H1 (cell line): ENCODE measurements around the gene APLP2. TPM values are rescaled to one million over a fixed set of nuclear protein-coding genes. Genes with fewer than 3 reads are reported as not detected.
"Not testable (repeated sequence)": the region's sequence is repeated elsewhere in the genome, so short reads cannot be mapped to it uniquely, and the experiment has no call there.

ENCODE experiments used
- CTCF ChIA-PET: fragments of 300-600 bp; sonication (Branson Sonifier 250); formaldehyde crosslinking; loops from one replicate; lab custom pipeline; 2021; ENCODE audit not compliant: partially characterized antibody; lab: Charles Lee
- POLR2A ChIA-PET: fragments of 300-600 bp; sonication (Branson Sonifier 250); formaldehyde crosslinking; loops from one replicate; lab custom pipeline; 2021; ENCODE audit warnings: inconsistent platforms; ENCODE audit not compliant: partially characterized antibody; lab: Charles Lee
- DNase-seq, 2 experiments: peaks; one replicate each; pipeline versions ENCODE4 v3.0.0 to v3.0.0-alpha.2; 2010 to 2022; ENCODE audit warnings: low spot score in 2 of 2, low read depth in 1 of 2, mixed read lengths in 1 of 2
- FAIRE-seq: peaks from 2 replicates; lab custom pipeline; 2011; peaks lifted over from hg19 to GRCh38; lab: Jason Lieb, UNC
- H2AFZ ChIP-seq: 2 replicates; pipeline ENCODE4 v1.8.1; 2012; ENCODE audit warnings: low read length, inconsistent platforms
- H2AK5ac ChIP-seq: 2 replicates; pipeline ENCODE4 v1.6.1; 2013; ENCODE audit warnings: low read depth, low read length
- H2BK120ac ChIP-seq: replicated peaks from 2 replicates; pipeline ENCODE3; 2013; ENCODE audit warnings: low read depth, low read length, inconsistent platforms
- H2BK12ac ChIP-seq: 2 replicates; pipeline ENCODE4 v1.6.1; 2013; ENCODE audit warnings: low read depth, low read length
- H2BK15ac ChIP-seq: 2 replicates; pipeline ENCODE4 v1.6.1; 2013; ENCODE audit warnings: low read length
- H2BK20ac ChIP-seq: 2 replicates; pipeline ENCODE4 v1.6.1; 2013; ENCODE audit warnings: low read length
- H2BK5ac ChIP-seq: 2 replicates; pipeline ENCODE4 v1.6.1; 2013; ENCODE audit warnings: low read depth, low read length
- H3K14ac ChIP-seq: 2 replicates; pipeline ENCODE4 v1.6.1; 2013; ENCODE audit warnings: inconsistent platforms; ENCODE audit not compliant: insufficient read length
- H3K18ac ChIP-seq: 2 replicates; pipeline ENCODE4 v1.6.1; 2013; ENCODE audit warnings: low read length; ENCODE audit errors: extremely low read depth
- H3K23ac ChIP-seq: 2 replicates; pipeline ENCODE4 v1.6.1; 2013; ENCODE audit warnings: inconsistent platforms; ENCODE audit not compliant: insufficient read length
- H3K23me2 ChIP-seq: 2 replicates; pipeline ENCODE4 v1.6.1; 2013; ENCODE audit warnings: low read depth, low read length
- H3K27ac ChIP-seq: 2 replicates; pipeline ENCODE4 v1.6.1; 2011; ENCODE audit warnings: low read depth, low read length, inconsistent platforms
- H3K27me3 ChIP-seq, 4 experiments: replicated peaks in 1 of 4; 1 replicate in 1 of 4; 2 replicates in 3 of 4; pipeline versions ENCODE4 v1.6.1 to v1.8.1; 2011 to 2013; ENCODE audit warnings: low read length in 3 of 4, mild to moderate bottlenecking in 3 of 4, inconsistent platforms in 2 of 4, mixed read lengths in 2 of 4, moderate library complexity in 1 of 4; ENCODE audit not compliant: control insufficient read depth in 3 of 4, insufficient read depth in 3 of 4; ENCODE audit errors: extremely low read depth in 1 of 4
- H3K36me3 ChIP-seq, 4 experiments: 2 replicates each; pipeline versions ENCODE4 v1.6.1 to v1.8.1; 2011 to 2013; ENCODE audit warnings: mild to moderate bottlenecking in 4 of 4, low read length in 3 of 4, moderate library complexity in 2 of 4, control low read depth in 1 of 4, inconsistent platforms in 1 of 4; ENCODE audit not compliant: insufficient read depth in 4 of 4, control insufficient read depth in 2 of 4
- H3K4ac ChIP-seq: replicated peaks from 2 replicates; pipeline ENCODE3; 2013; ENCODE audit warnings: low read length, low read depth, mixed read lengths, inconsistent platforms; ENCODE audit not compliant: insufficient read length
- H3K4me1 ChIP-seq, 4 experiments: replicated peaks in 1 of 4; 1 replicate in 1 of 4; 2 replicates in 3 of 4; pipeline versions ENCODE4 v1.6.1 to v1.8.1; 2011 to 2013; ENCODE audit warnings: low read length in 3 of 4, inconsistent platforms in 2 of 4, mixed read lengths in 1 of 4; ENCODE audit not compliant: insufficient read depth in 4 of 4, control insufficient read depth in 3 of 4
- H3K4me2 ChIP-seq, 2 experiments: 2 replicates each; pipeline versions ENCODE4 v1.6.1 to v1.8.1; 2011 to 2013; ENCODE audit warnings: low read depth in 2 of 2, low read length in 2 of 2, control low read depth in 1 of 2, inconsistent platforms in 1 of 2, mild to moderate bottlenecking in 1 of 2; ENCODE audit not compliant: insufficient read depth in 1 of 2
- H3K4me3 ChIP-seq, 4 experiments: fragments of 200-600, 300-600 bp in 1 of 4; sonication (generic), shearing (Covaris generic), sonication (Bioruptor Twin) in 1 of 4; 2 replicates each; pipeline versions ENCODE4 v1.5.1 to v1.8.1; 2011 to 2016; ENCODE audit warnings: low read length in 4 of 4, low read depth in 3 of 4, control low read depth in 2 of 4, inconsistent platforms in 2 of 4, mild to moderate bottlenecking in 2 of 4, mixed read lengths in 1 of 4, moderate library complexity in 1 of 4; ENCODE audit not compliant: insufficient read depth in 2 of 4; ENCODE audit errors: extremely low read depth in 1 of 4
- H3K56ac ChIP-seq: replicated peaks from 2 replicates; pipeline ENCODE3; 2013; ENCODE audit warnings: low read depth, mild to moderate bottlenecking, mixed read lengths, low read length, inconsistent platforms; ENCODE audit not compliant: insufficient read length
- H3K79me1 ChIP-seq: 2 replicates; pipeline ENCODE4 v1.6.1; 2013; ENCODE audit warnings: low read depth, low read length, control low read depth
- H3K79me2 ChIP-seq, 2 experiments: 2 replicates each; pipeline versions ENCODE4 v1.6.1 to v1.8.1; 2012 to 2013; ENCODE audit warnings: low read length in 2 of 2, mild to moderate bottlenecking in 2 of 2, inconsistent platforms in 1 of 2; ENCODE audit not compliant: insufficient read depth in 2 of 2, control insufficient read depth in 1 of 2
- H3K9ac ChIP-seq, 4 experiments: replicated peaks in 1 of 4; 1 replicate in 1 of 4; 2 replicates in 3 of 4; pipeline versions ENCODE4 v1.6.1 to v1.8.1; 2011 to 2013; ENCODE audit warnings: low read depth in 3 of 4, low read length in 3 of 4, control low read depth in 2 of 4, mild to moderate bottlenecking in 2 of 4, moderate library complexity in 2 of 4, inconsistent platforms in 1 of 4; ENCODE audit errors: extremely low read depth in 1 of 4
- H3K9me3 ChIP-seq, 2 experiments: 2 replicates each; pipeline versions ENCODE4 v1.6.1 to v1.8.1; 2012 to 2013; ENCODE audit warnings: mild to moderate bottlenecking in 2 of 2, moderate library complexity in 2 of 2, control low read depth in 1 of 2, inconsistent platforms in 1 of 2, low read depth in 1 of 2, low read length in 1 of 2, mixed read lengths in 1 of 2; ENCODE audit not compliant: insufficient read depth in 2 of 2
- H4K20me1 ChIP-seq, 2 experiments: replicated peaks in 1 of 2; 2 replicates each; pipeline versions ENCODE3 to v1.8.1; 2011 to 2013; ENCODE audit warnings: inconsistent platforms in 2 of 2, low read length in 2 of 2, mild to moderate bottlenecking in 1 of 2; ENCODE audit not compliant: insufficient read depth in 2 of 2, control insufficient read depth in 1 of 2
- H4K5ac ChIP-seq: 2 replicates; pipeline ENCODE4 v1.6.1; 2013; ENCODE audit warnings: low read length, low read depth, mixed read lengths, inconsistent platforms; ENCODE audit not compliant: insufficient read length
- H4K8ac ChIP-seq: 2 replicates; pipeline ENCODE4 v1.8.0; 2013; ENCODE audit warnings: mild to moderate bottlenecking, moderate library complexity, low read length, inconsistent platforms; ENCODE audit not compliant: insufficient read depth; ENCODE audit errors: extremely low read depth
- H4K91ac ChIP-seq: replicated peaks from 2 replicates; pipeline ENCODE3; 2013; ENCODE audit warnings: low read length, mixed read lengths, inconsistent platforms; ENCODE audit not compliant: insufficient read length
- ATF2 ChIP-seq: IDR thresholded peaks from 2 replicates; pipeline ENCODE4 v1.6.1; 2012; ENCODE audit warnings: low read length, inconsistent platforms
- CBX5 ChIP-seq: fragments of 300-800, 300-1000 bp; sonication (generic); IDR thresholded peaks from 2 replicates; pipeline ENCODE4 v1.7.1; 2016; ENCODE audit warnings: antibody characterized with exemption, low read length, low read depth
- CHD1 ChIP-seq: IDR thresholded peaks from 2 replicates; pipeline ENCODE4 v1.6.1; 2012; ENCODE audit warnings: low read depth, low read length, improper control_type of control experiment
- HDAC2 ChIP-seq, 2 experiments: fragments of 300-600 bp in 1 of 2; sonication (generic) in 1 of 2; IDR thresholded peaks; 2 replicates each; pipeline ENCODE4 v1.6.1; 2011 to 2012; ENCODE audit warnings: low read depth in 2 of 2, low read length in 2 of 2, mild to moderate bottlenecking in 2 of 2, moderate library complexity in 2 of 2, borderline replicate concordance in 1 of 2, inconsistent platforms in 1 of 2
- JUN ChIP-seq: IDR thresholded peaks from 2 replicates; pipeline ENCODE4 v1.6.1; 2011; ENCODE audit warnings: low read depth, mild to moderate bottlenecking, improper control_type of control experiment, low read length
- KDM1A ChIP-seq: fragments of 200-600, 300-600 bp; sonication (generic); IDR thresholded peaks from 2 replicates; pipeline ENCODE4 v1.7.1; 2016; ENCODE audit warnings: mild to moderate bottlenecking, low read length, borderline replicate concordance
- NANOG ChIP-seq: IDR thresholded peaks from 2 replicates; pipeline ENCODE4 v1.6.1; 2011; ENCODE audit warnings: low read length, low read depth, mild to moderate bottlenecking, inconsistent platforms; ENCODE audit not compliant: insufficient read depth, poor library complexity, severe bottlenecking
- POU5F1 ChIP-seq: IDR thresholded peaks from 2 replicates; pipeline ENCODE4 v1.6.1; 2011; ENCODE audit warnings: low read depth, mild to moderate bottlenecking, low read length, moderate library complexity
- RAD21 ChIP-seq, 2 experiments: IDR thresholded peaks in 1 of 2; conservative IDR thresholded peaks in 1 of 2; 2 replicates each; pipeline ENCODE4 v1.6.1; 2011; ENCODE audit warnings: low read depth in 2 of 2, low read length in 2 of 2, improper control_type of control experiment in 1 of 2, inconsistent platforms in 1 of 2, mild to moderate bottlenecking in 1 of 2, moderate library complexity in 1 of 2
- TCF12 ChIP-seq: IDR thresholded peaks from 2 replicates; pipeline ENCODE4 v1.6.1; 2011; ENCODE audit warnings: low read depth, mild to moderate bottlenecking, low read length
- WGBS, 2 experiments: shearing (Covaris generic) in 1 of 2; methylation state at CpG; one replicate each; pipeline versions ENCODE4 v1.1.6 to v1.1.7; 2013 to 2015; ENCODE audit warnings: low lambda C conversion rate in 2 of 2, mixed read lengths in 2 of 2, inconsistent platforms in 1 of 2, low coverage in 1 of 2, missing lambda C conversion rate in 1 of 2; ENCODE audit not compliant: insufficient replicate concordance in 2 of 2, insufficient coverage in 1 of 2, insufficient read length in 1 of 2; ENCODE audit errors: extremely low coverage in 1 of 2, missing lambda C conversion rate in 1 of 2; 5-methylcytosine and 5-hydroxymethylcytosine counted together
- polyA plus RNA-seq, 7 experiments: library from polyadenylated mRNA; depleted of rRNA in 3 of 7; stranded (reverse) in 5 of 7; unstranded in 2 of 7; fragments of >200 nt in 5 of 7; fragments of 200-250 nt in 2 of 7; gene quantifications; 1 replicate in 5 of 7; 2 replicates in 1 of 7; 4 replicates in 1 of 7; pipeline versions ENCODE4 v1.2.1 to v1.2.3, GENCODE V29; 2011 to 2013; ENCODE audit warnings: missing spikeins in 2 of 7, mixed read lengths in 2 of 7
- total RNA-seq: library from RNA; stranded (reverse); fragmentation: NEBNext Ultra II Directional; extraction: Animal tissue kit (Norgen Biotek cat#: 25700); gene quantifications from 2 replicates; pipeline ENCODE4 v1.2.1, GENCODE V29; 2021

APLP2 gene
- total and polyA plus RNA-seq, 2 of the 8 experiments (the other 6 are each of a cell fraction or from before 2014, with no cell fraction given) = 222 to 315 TPM

- TF ChIP-seq POU5F1 (no peak), KDM1A (no peak), JUN (no peak), NANOG (no peak), TCF12 (no peak), ATF2 (no peak), RAD21 (IDR thresholded peaks at IDR 0.05 in 1 of 2, conservative IDR thresholded peaks at IDR 0.05 in 1 of 2; ENCODE audit: low read depth in 2 of 2, low read length in 2 of 2) (no peak), HDAC2 (IDR thresholded peaks at IDR 0.05; ENCODE audit: borderline replicate concordance in 1 of 2, low read depth in 2 of 2, low read length in 2 of 2) (no peak), CBX5 (no peak), CHD1 (no peak)
Observed at GRCh38 chr11:130106381-130106780, 36.7 kb downstream of the APLP2 start (continued).

GRCh38 chr11:130108671-130109070, 39.0 kb downstream of the APLP2 start:
- POLR2A ChIA-PET = interaction anchor here (1.5 kb wide), 1 partner anchor 106 kb away, joined by 3 read pairs; the partner anchor contains the start of gene PRDM10
- H3K9ac ChIP-seq, H3K23me2 ChIP-seq, H3K4me2 ChIP-seq, H3K9me3 ChIP-seq, H4K8ac ChIP-seq, H4K20me1 ChIP-seq, FAIRE-seq, H4K91ac ChIP-seq, H3K4me1 ChIP-seq, H2AK5ac ChIP-seq, H3K18ac ChIP-seq, H3K4me3 ChIP-seq, H3K79me1 ChIP-seq, H2BK120ac ChIP-seq, H2AFZ ChIP-seq, H2BK5ac ChIP-seq, H3K56ac ChIP-seq, H3K27me3 ChIP-seq, H2BK20ac ChIP-seq, H3K27ac ChIP-seq, DNase-seq, H3K14ac ChIP-seq, H3K23ac ChIP-seq, H3K4ac ChIP-seq, H2BK12ac ChIP-seq, H2BK15ac ChIP-seq, H4K5ac ChIP-seq: not testable (repeated sequence)
- CTCF ChIA-PET = interaction anchor here (1.2 kb wide), 1 partner anchor 24 kb away, joined by 4 read pairs; no protein-coding TSS in a partner anchor
- peaks cover 9 to 29% (median 21%) of the 10 kb centered on the region in 4 experiments; a peak in 7 of 8 replicates for H3K36me3 ChIP-seq
- peaks cover 3 to 50% of the 10 kb centered on the region in 2 experiments; a peak in 3 of 4 replicates for H3K79me2 ChIP-seq
- WGBS, 2 experiments = 93% methylated on average over 3 of the region's 4 CpGs; no CpG with 5 or more reads in 1 of the 2 experiments
